ENCODE measurements around the gene OR5K4.

The OR5K4 gene

GRCh38 chr3:98353554-98353953, at the start of gene OR5K4:
TSS of gene OR5K4 (plus strand) at chr3:98353854. CDS start at chr3:98353854, 0 bp downstream.
- no peaks in the 10 kb centered on the region for H3K36me3 ChIP-seq

GRCh38 chr3:98322101-98322500, 31.6 kb upstream of the OR5K4 start:
- Histone ChIP-seq H3K4me3 (no peak overlapping the region), H3K27me3 (no peaks in the 10 kb centered on the region; the same call in 1 of the 2 replicates), H3K9ac (no peak overlapping the region), H3K27ac (no peak overlapping the region), H3K4me2 (no peak overlapping the region), H3K4me1 (no peaks in the 10 kb centered on the region), H3K9me3 (no peaks in the 10 kb centered on the region), H4K20me1 (no peaks in the 10 kb centered on the region), H3K36me3 (no peaks in the 10 kb centered on the region)
- TF ChIP-seq Cebpa-rat (IDR thresholded peaks at IDR 0.05), result no peak

More at GRCh38 chr3:98353554-98353953, at the start of gene OR5K4:
- TF ChIP-seq Cebpa-rat (IDR thresholded peaks at IDR 0.05), result no peak
- Histone ChIP-seq H4K20me1 (no peaks in the 10 kb centered on the region), H3K27ac (no peak within 1 kb of the TSS), H3K9me3 (no peaks in the 10 kb centered on the region), H3K27me3 (no peaks in the 10 kb centered on the region), H3K4me3 (no peak within 1 kb of the TSS), H3K4me1 (no peaks in the 10 kb centered on the region), H3K4me2 (no peak within 1 kb of the TSS), H3K9ac (no peak within 1 kb of the TSS)

GRCh38 chr3:98322686-98323085, 31.0 kb upstream of the OR5K4 start:
- TF ChIP-seq Cebpa-rat (IDR thresholded peaks at IDR 0.05), result no peak
- Histone ChIP-seq H3K36me3 (no peaks in the 10 kb centered on the region), H3K9ac (no peak overlapping the region), H3K4me2 (no peak overlapping the region), H3K9me3 (no peaks in the 10 kb centered on the region), H3K4me1 (no peaks in the 10 kb centered on the region), H3K27ac (no peak overlapping the region), H3K27me3 (no peaks in the 10 kb centered on the region; the same call in 1 of the 2 replicates), H4K20me1 (no peaks in the 10 kb centered on the region), H3K4me3 (no peak overlapping the region)

GRCh38 chr3:98323425-98323824, 30.2 kb upstream of the OR5K4 start:
- Histone ChIP-seq H3K27ac (no peak overlapping the region), H3K9me3 (no peaks in the 10 kb centered on the region)
- no peak for TF ChIP-seq Cebpa-rat (IDR thresholded peaks at IDR 0.05)

GRCh38 chr3:98325055-98325454, 28.6 kb upstream of the OR5K4 start:
- no peak overlapping the region for H3K9ac ChIP-seq
- H3K4me2 ChIP-seq, result no peak overlapping the region
- H3K4me3 ChIP-seq, result no peak overlapping the region
- TF ChIP-seq Cebpa-rat (IDR thresholded peaks at IDR 0.05), result no peak
- H3K27me3 ChIP-seq, result no peaks in the 10 kb centered on the region; the same call in 1 of the 2 replicates
- H3K27ac ChIP-seq, result no peak overlapping the region
- no peaks in the 10 kb centered on the region for H3K9me3 ChIP-seq
- no peaks in the 10 kb centered on the region for H3K4me1 ChIP-seq
- no peaks in the 10 kb centered on the region for H3K36me3 ChIP-seq
- H4K20me1 ChIP-seq, result no peaks in the 10 kb centered on the region

More at GRCh38 chr3:98323425-98323824, 30.2 kb upstream of the OR5K4 start:
- Histone ChIP-seq H3K4me1 (no peaks in the 10 kb centered on the region), H3K36me3 (no peaks in the 10 kb centered on the region), H3K4me2 (no peak overlapping the region), H3K27me3 (no peaks in the 10 kb centered on the region; the same call in 1 of the 2 replicates), H3K4me3 (no peak overlapping the region), H3K9ac (no peak overlapping the region), H4K20me1 (no peaks in the 10 kb centered on the region)

GRCh38 chr3:98326105-98326893, 27.4 kb upstream of the OR5K4 start:
- Histone ChIP-seq H4K20me1 (no peaks in the 10 kb centered on the region), H3K4me2 (no peak overlapping the region), H3K27ac (no peak overlapping the region), H3K4me3 (no peak overlapping the region), H3K9ac (no peak overlapping the region), H3K9me3 (no peaks in the 10 kb centered on the region), H3K36me3 (no peaks in the 10 kb centered on the region), H3K27me3 (no peaks in the 10 kb centered on the region; the same call in 1 of the 2 replicates), H3K4me1 (no peaks in the 10 kb centered on the region)
- no peak for TF ChIP-seq Cebpa-rat (IDR thresholded peaks at IDR 0.05)

GRCh38 chr3:98326945-98327344, 26.7 kb upstream of the OR5K4 start:
- Histone ChIP-seq H3K9ac (no peak overlapping the region), H3K27me3 (no peaks in the 10 kb centered on the region; the same call in 1 of the 2 replicates)
- no peak for TF ChIP-seq Cebpa-rat (IDR thresholded peaks at IDR 0.05)

GRCh38 chr3:98328933-98329332, 24.7 kb upstream of the OR5K4 start:
- no peak overlapping the region for H3K4me2 ChIP-seq
- H3K27ac ChIP-seq, result no peak overlapping the region

More at GRCh38 chr3:98326945-98327344, 26.7 kb upstream of the OR5K4 start:
- H3K36me3 ChIP-seq, result no peaks in the 10 kb centered on the region
- H3K4me3 ChIP-seq, result no peak overlapping the region
- H3K4me2 ChIP-seq, result no peak overlapping the region
- H3K9me3 ChIP-seq, result no peaks in the 10 kb centered on the region
- no peaks in the 10 kb centered on the region for H3K4me1 ChIP-seq
- no peaks in the 10 kb centered on the region for H4K20me1 ChIP-seq
- no peak overlapping the region for H3K27ac ChIP-seq

GRCh38 chr3:98329392-98330124, 24.1 kb upstream of the OR5K4 start:
- no peaks in the 10 kb centered on the region for H3K27me3 ChIP-seq
- H3K9ac ChIP-seq, result no peak overlapping the region
- H3K4me2 ChIP-seq, result no peak overlapping the region
- no peaks in the 10 kb centered on the region for H3K36me3 ChIP-seq
- H4K20me1 ChIP-seq, result no peaks in the 10 kb centered on the region
- H3K4me1 ChIP-seq, result no peaks in the 10 kb centered on the region
- no peak overlapping the region for H3K4me3 ChIP-seq
- no peak for TF ChIP-seq Cebpa-rat (IDR thresholded peaks at IDR 0.05)
- no peak overlapping the region for H3K27ac ChIP-seq
- H3K9me3 ChIP-seq, result no peaks in the 10 kb centered on the region

More at GRCh38 chr3:98328933-98329332, 24.7 kb upstream of the OR5K4 start:
- Histone ChIP-seq H3K9ac (no peak overlapping the region), H3K4me3 (no peak overlapping the region), H3K36me3 (no peaks in the 10 kb centered on the region), H4K20me1 (no peaks in the 10 kb centered on the region), H3K9me3 (no peaks in the 10 kb centered on the region), H3K27me3 (no peaks in the 10 kb centered on the region), H3K4me1 (no peaks in the 10 kb centered on the region)
- no peak for TF ChIP-seq Cebpa-rat (IDR thresholded peaks at IDR 0.05)

GRCh38 chr3:98331329-98331728, 22.3 kb upstream of the OR5K4 start:
- Histone ChIP-seq H3K4me1 (no peaks in the 10 kb centered on the region), H3K4me2 (no peak overlapping the region), H3K36me3 (no peaks in the 10 kb centered on the region), H4K20me1 (no peaks in the 10 kb centered on the region), H3K9me3 (no peaks in the 10 kb centered on the region), H3K9ac (no peak overlapping the region), H3K27ac (no peak overlapping the region), H3K27me3 (no peaks in the 10 kb centered on the region), H3K4me3 (no peak overlapping the region)
- no peak for TF ChIP-seq Cebpa-rat (IDR thresholded peaks at IDR 0.05)
